Peyer's patch (tissue), 4 donors: ENCODE measurements around the gene PACSIN2. TPM values are rescaled to one million over a fixed set of nuclear protein-coding genes. Genes with fewer than 3 reads are reported as not detected.
"Not testable (repeated sequence)": the region's sequence is repeated elsewhere in the genome, so short reads cannot be mapped to it uniquely, and the experiment has no call there.

Experiments used
- DNase-seq, 3 donors: peaks; one replicate each; pipeline ENCODE4 v3.0.0-alpha.2; 2017 to 2019
- H3K27ac ChIP-seq, 4 donors: fragments of 200-600 bp; sonication (generic); one replicate each; pipeline ENCODE4 v1.5.1; 2016 to 2019
- H3K27me3 ChIP-seq, 2 donors: fragments of 200-600 bp; sonication (generic); one replicate each; pipeline ENCODE4 v1.5.1; 2019
- H3K36me3 ChIP-seq, 3 donors: fragments of 200-600 bp; sonication (generic); one replicate each; pipeline ENCODE4 v1.5.1; 2016 to 2019
- H3K4me1 ChIP-seq, 4 donors: fragments of 200-600 bp; sonication (generic); one replicate each; pipeline ENCODE4 v1.5.1; 2016 to 2019
- H3K4me3 ChIP-seq, 4 donors: fragments of 200-600 bp; sonication (generic); 1 replicate in 3 of 4; 2 replicates in 1 of 4; pipeline ENCODE4 v1.5.1; 2016 to 2019; ENCODE audit warnings: mild to moderate bottlenecking in 1 of 4
- H3K9me3 ChIP-seq, 4 donors: fragments of 200-600 bp; sonication (generic); one replicate each; pipeline ENCODE4 v1.5.1; 2016 to 2019; ENCODE audit warnings: mild to moderate bottlenecking in 1 of 4
- CTCF ChIP-seq, 6 experiments: fragments of 450-650 bp in 4 of 6; fragments of 200-600 bp in 2 of 6; sonication (generic) in 1 of 6; IDR thresholded peaks; one replicate each; pipeline ENCODE4 v1.5.1; 2017 to 2019; ENCODE audit warnings: antibody characterized with exemption in 6 of 6, mild to moderate bottlenecking in 3 of 6, moderate library complexity in 1 of 6
- POLR2A ChIP-seq, 2 donors: fragments of 450-650 bp; IDR thresholded peaks; one replicate each; pipeline ENCODE4 v1.5.1; 2017; ENCODE audit warnings: antibody characterized with exemption in 2 of 2, mild to moderate bottlenecking in 2 of 2, moderate library complexity in 2 of 2
- total RNA-seq, 4 donors: library from RNA; depleted of rRNA; stranded (reverse); fragments of >200 nt; gene quantifications; one replicate each; pipeline ENCODE4 v1.1.0, GENCODE V29; 2016

The PACSIN2 gene
- total RNA-seq, 4 donors from 2014 or later, result 58.0 to 149 (median 110) TPM

- Histone ChIP-seq H3K36me3 (no peaks in the 10 kb centered on the region), H3K27ac (peak overlapping the region in 1 of 4 donors; percentile 31), H3K9me3 (no peaks in the 10 kb centered on the region), H3K4me1 (peaks cover 0 to 43% (median 0%) of the 10 kb centered on the region in 4 donors), H3K4me3 (no peak overlapping the region), H3K27me3 (no peaks in the 10 kb centered on the region)
- TF ChIP-seq POLR2A (IDR thresholded peaks at IDR 0.05), result no peak
- no peak for TF ChIP-seq CTCF (IDR thresholded peaks at IDR 0.05)
- no peak for DNase-seq
Observed at GRCh38 chr22:42920101-42920820, 94.7 kb downstream of the PACSIN2 start.

- no peak overlapping the region for H3K4me3 ChIP-seq
- no peak for DNase-seq
- no peaks in the 10 kb centered on the region for H3K36me3 ChIP-seq
- peaks cover 0 to 48% (median 0%) of the 10 kb centered on the region in 4 donors for H3K4me1 ChIP-seq
- H3K9me3 ChIP-seq, result no peaks in the 10 kb centered on the region
- H3K27ac ChIP-seq, result no peak overlapping the region
- H3K27me3 ChIP-seq, result no peaks in the 10 kb centered on the region
- TF ChIP-seq CTCF (IDR thresholded peaks at IDR 0.05) (no peak), POLR2A (IDR thresholded peaks at IDR 0.05) (no peak)
Observed at GRCh38 chr22:42919199-42919598, 95.8 kb downstream of the PACSIN2 start.

GRCh38 chr22:42918500-42918899 lies 96.4 kb downstream of the PACSIN2 start:
- Histone ChIP-seq H3K4me3 (no peak overlapping the region), H3K27ac (no peak overlapping the region), H3K9me3 (no peaks in the 10 kb centered on the region), H3K36me3 (no peaks in the 10 kb centered on the region), H3K4me1 (peaks cover 0 to 55% (median 1%) of the 10 kb centered on the region in 4 donors), H3K27me3 (no peaks in the 10 kb centered on the region)
- TF ChIP-seq POLR2A (IDR thresholded peaks at IDR 0.05) (no peak), CTCF (IDR thresholded peaks at IDR 0.05) (no peak)
- no peak for DNase-seq

GRCh38 chr22:42917358-42917757 lies 97.6 kb downstream of the PACSIN2 start:
- not testable (repeated sequence) for H3K27ac ChIP-seq, H3K36me3 ChIP-seq
- peaks cover 0 to 46% (median 2%) of the 10 kb centered on the region in 4 donors for H3K4me1 ChIP-seq

GRCh38 chr22:42915980-42916765 lies 98.8 kb downstream of the PACSIN2 start:
- H3K9me3 ChIP-seq, result no peaks in the 10 kb centered on the region
- no peak overlapping the region for H3K4me3 ChIP-seq
- no peaks in the 10 kb centered on the region for H3K27me3 ChIP-seq
- DNase-seq, result no peak
- peaks cover 0 to 34% (median 2%) of the 10 kb centered on the region in 4 donors for H3K4me1 ChIP-seq
- H3K27ac ChIP-seq, result no peak overlapping the region
- no peak for TF ChIP-seq POLR2A (IDR thresholded peaks at IDR 0.05)
- TF ChIP-seq CTCF (IDR thresholded peaks at IDR 0.05), result no peak
- H3K36me3 ChIP-seq, result peaks cover 0 to 7% (median 0%) of the 10 kb centered on the region in 3 donors

More at GRCh38 chr22:42917358-42917757, 97.6 kb downstream of the PACSIN2 start:
- not testable (repeated sequence) for H3K4me3 ChIP-seq, DNase-seq, H3K9me3 ChIP-seq, H3K27me3 ChIP-seq

GRCh38 chr22:42914511-42915076 lies 100.4 kb downstream of the PACSIN2 start:
- Histone ChIP-seq H3K4me1 (peaks cover 0 to 22% (median 2%) of the 10 kb centered on the region in 4 donors), H3K27ac (no peak overlapping the region)

More at GRCh38 chr22:42914511-42915076, 100.4 kb downstream of the PACSIN2 start:
- DNase-seq, result no peak
- no peak for TF ChIP-seq CTCF (IDR thresholded peaks at IDR 0.05)
- H3K27me3 ChIP-seq, result no peaks in the 10 kb centered on the region
- no peak overlapping the region for H3K4me3 ChIP-seq
- peaks cover 0 to 22% (median 0%) of the 10 kb centered on the region in 3 donors for H3K36me3 ChIP-seq
- no peaks in the 10 kb centered on the region for H3K9me3 ChIP-seq
